ENCODE measurements around the gene RTL5.

The RTL5 gene

GRCh38 chrX:72128881-72129280, 2.8 kb downstream of the RTL5 start:
- DNase-seq: no peak

DNA sequence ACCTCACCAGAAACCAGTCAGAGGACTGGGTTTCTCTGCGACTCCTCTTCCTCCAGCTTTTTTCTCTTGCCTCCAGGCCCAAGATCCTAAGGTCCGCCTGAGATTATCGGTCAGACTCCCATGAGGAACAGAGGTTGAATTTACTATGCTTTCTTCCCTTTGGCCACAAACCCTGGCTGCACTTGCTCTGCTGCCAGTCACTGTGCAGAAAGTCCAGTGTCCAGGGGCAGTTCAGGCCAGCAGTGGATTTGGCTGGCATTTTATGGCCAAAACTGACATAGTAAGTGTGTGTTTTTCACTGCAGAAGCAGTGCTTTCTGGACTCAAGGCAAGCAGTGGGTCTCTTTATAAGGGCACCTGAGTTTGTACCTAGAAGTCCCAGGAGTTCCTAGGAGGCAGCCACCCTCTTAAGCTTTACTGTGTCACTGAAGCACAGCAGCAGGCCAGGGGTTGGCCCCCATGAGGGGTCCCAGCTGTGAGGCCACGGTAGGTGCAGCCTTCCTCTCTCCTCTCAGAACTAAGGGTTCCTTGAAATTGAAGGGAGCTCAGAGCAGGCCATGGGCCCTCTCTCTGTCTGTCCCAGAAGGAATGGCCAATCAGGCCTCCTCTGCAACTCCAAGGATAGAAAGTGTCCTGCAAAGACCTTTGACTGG, 3.4 kb downstream of the RTL5 start:
- DNase-seq: no peak

DNA sequence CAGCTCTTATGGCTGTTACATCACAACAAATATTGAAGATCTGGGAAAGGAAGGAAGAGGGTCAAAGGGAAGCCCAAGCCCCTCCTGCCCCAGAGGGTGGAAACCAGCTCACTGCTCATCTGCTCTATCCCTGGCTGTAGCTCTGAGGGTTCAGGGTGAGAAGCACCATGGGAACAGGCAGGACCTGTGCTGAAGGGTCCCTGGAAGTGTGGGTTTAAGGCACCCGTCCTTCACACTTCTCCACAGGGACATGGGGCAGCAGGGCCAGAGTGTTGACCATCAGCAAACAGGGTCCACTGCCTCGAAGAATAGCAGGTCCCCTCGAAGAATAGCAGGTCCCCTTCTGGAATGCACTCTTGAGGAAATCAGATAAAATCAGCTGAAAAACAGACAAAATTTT, 4.4 kb downstream of the RTL5 start:
- DNase-seq: no peak

DNA sequence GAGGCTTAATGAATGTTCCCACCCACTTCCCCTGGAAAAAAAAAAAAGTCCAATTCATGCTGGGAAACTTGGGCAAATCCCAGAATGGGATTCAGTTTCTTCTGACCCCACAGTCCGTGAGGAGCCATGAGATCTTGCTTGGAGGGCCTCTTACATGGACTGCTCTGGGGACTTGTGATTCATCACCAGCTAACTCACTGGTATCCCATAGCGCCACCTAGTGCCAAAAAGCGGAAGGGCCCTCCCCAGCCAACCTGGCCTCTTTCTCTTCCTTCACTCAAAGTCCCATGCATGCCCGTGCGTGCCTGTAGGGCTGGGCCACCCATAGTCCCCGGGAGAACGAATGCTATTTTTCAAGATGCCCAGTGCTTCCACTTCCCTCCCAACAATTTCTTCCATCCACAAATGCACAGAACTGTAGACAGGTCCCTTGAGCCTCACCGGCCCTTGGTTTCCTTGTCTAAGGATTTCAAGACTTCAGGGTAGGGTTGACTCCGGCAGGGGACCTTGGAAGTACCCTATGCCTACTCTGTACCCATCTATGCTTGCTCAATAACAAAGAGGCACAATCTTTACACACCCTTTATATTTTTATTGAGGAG, 5.1 kb downstream of the RTL5 start:
- DNase-seq: peak; percentile 38

- no peak for DNase-seq
These were observed 5.7 kb downstream of the RTL5 start for GRCh38 chrX:72126048-72126415.

- no peak for DNase-seq
These were observed 6.2 kb downstream of the RTL5 start for GRCh38 chrX:72125331-72126047.

DNA sequence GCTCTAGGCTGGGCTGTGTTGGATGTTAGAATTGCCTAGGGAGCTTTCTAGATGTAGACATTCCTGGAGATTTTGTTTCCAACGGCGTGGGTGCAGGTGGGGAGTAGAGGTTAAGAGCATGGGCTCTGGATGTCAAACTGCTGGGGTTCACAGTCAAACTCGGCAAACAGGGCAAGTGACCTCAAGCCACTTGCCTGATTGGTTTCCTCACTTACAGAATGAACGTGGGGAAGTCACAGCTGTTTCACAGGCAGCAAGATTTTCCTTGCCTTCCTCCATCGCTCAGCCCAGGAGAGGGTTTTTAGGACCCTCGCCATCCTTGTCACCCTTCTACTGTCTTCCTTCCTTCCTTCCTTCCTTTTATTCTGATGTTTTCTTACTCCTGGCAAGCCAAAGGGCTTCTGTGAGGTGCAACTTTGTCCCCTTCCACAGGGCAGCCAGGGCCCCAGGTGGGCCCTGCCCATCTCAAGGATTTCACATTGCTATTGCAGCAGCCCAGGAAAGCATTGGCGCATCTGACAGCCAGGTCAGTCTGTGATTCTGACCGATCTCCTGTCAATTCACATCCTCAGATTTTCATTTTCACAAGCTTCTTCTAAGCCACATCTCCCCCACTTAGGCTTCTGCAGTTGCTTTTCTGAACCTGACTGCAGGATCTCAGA, 7.0 kb downstream of the RTL5 start:
- DNase-seq: no peak

GRCh38 chrX:72123471-72124185, 8.1 kb downstream of the RTL5 start:
- DNase-seq: no peak

DNA sequence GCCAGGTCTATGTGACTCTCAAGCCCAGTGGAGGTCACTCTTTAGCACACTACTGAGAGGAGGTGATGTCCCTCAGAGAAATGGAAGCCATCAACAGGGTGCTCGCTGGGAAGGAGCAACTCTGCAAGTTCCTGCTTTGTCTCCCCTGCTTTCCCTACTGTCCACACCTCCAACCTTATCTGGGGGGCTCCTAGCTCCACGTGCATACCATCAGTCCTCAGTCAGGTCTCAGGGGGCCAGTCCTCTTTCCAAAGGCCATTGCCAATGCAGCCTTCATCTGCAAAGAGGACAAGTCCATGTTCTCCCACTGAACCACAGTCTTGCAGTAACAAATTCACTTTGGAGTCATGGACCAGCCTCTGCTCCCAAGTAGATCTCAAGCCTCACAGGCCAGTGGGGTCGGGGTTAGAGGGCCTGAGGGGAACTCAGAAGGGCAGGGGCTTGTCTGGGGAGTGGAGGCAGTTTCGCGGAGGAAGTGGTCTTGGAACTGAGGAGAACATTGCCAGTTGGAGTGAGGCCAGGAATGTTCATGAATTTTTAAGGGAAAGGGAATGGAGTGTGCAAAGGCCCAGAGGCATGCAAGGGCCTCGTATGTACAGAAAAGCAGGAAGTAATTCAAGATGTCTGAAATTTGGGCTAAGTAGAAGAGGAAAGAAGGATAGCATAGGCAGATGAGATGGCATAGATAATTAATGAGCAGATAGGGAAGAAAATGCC, 8.9 kb downstream of the RTL5 start:
- DNase-seq: no peak

DNA sequence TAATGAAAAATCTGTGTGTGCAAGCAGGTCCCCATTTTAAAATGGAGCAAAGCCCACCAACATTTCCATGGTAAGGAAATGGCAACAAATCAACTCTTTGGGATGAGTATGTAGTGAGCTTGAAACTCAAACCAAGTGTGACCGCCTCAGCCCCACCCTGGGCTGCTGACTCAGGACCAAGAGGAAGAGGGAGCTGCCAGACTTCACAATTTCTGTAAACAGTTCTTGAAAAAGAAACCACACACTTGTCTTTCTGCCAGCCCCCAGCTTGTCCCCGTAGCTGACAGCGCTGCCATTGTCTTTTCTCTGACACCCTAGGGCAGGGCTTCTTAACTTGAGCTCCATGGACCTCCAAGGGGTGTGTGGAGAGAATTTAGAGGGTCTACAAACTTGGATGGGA, 10.3 kb downstream of the RTL5 start:
- DNase-seq: no peak

DNA sequence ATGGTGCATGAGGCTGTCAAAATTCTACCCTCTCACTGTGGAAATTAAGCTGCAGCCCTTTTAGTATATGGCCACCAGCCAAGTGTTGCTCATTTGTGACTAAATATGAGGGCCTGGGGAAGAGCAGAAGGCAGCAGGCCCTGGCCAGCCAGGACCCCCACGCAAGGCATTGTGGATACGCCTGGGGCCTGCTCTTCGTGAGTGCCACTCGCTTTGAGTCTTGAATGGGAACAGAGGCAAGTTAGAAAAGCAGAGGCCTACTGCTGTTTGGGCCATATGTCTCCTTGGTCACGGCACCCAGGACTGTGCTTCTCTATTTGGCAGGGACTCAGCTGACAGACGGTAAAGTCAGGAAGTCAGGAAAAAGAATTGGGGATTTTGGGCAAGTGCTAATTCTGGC, 10.9 kb downstream of the RTL5 start:
- no peak for DNase-seq

DNA sequence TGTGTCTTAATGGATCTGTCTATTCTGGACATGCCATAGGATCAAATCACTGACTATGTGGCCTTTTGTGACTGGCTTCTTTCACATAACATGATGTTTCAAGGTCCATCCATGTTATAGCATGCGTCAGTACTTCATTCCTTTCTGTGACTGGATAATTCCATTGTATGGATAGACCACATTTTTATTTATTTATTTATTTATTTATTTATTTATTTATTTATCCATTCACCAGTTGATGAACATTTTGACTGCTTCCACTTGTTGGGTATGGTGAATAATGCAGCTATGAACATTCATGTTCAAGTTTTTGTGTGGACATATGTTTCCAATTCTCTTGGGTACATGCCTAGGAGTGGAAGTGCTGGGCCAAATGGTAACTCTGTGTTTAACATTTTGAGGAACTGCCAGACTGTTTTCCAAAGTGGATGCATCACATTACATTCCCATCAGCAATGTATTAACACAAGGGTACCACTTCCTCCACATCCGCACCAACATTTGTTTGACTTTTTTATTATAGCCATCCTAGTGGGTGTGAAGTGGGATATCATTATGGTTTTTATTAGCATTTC, 14.0 kb downstream of the RTL5 start:
- no peak for DNase-seq

GRCh38 chrX:72115380-72115779, 16.3 kb downstream of the RTL5 start:
- no peak for DNase-seq

GRCh38 chrX:72114807-72115206, 16.9 kb downstream of the RTL5 start:
- DNase-seq: no peak

- no peak for DNase-seq
These were observed 17.4 kb downstream of the RTL5 start for GRCh38 chrX:72114306-72114705.

- no peak for DNase-seq
These were observed 18.3 kb downstream of the RTL5 start for GRCh38 chrX:72113461-72113860.

DNA sequence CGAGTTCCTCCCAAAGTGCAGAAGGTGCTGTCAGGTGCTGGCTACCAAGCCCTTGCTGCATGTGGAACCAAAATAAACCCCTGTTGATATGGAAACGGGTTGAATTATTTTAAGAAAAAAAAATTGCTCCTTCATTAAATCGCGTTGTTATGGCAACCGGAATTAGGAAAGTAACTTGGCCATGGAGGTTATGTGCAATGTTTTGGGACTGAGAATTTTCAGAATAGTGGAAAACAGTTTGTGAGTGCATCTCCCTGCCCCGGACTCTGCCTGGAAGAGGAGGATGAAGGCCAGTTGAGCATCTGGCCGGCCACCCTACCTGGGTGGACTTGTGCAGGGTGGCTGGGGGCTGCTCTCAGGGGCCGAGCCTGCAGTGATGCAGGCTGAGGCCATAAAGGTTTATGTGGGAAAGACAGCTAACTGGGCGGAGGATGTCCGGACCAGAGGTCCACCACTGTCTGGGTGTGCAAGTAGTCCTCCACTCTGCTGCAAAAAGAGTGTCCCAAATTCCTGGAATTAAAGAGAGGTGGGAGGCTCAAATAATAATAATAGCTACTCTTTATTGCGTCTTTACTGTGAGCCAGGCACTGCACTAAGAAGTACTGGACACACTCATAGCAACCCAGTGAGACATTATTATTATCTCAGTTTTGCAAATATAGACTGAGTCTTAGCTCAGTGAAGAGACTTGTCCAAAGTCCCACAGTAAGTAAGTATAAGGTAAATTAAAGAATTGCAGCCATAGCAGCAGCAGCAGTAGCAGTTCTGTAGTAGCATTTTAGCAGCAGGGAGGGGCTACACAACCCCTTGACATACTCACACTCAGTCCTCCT, 20.6 kb downstream of the RTL5 start:
- DNase-seq: no peak

DNA sequence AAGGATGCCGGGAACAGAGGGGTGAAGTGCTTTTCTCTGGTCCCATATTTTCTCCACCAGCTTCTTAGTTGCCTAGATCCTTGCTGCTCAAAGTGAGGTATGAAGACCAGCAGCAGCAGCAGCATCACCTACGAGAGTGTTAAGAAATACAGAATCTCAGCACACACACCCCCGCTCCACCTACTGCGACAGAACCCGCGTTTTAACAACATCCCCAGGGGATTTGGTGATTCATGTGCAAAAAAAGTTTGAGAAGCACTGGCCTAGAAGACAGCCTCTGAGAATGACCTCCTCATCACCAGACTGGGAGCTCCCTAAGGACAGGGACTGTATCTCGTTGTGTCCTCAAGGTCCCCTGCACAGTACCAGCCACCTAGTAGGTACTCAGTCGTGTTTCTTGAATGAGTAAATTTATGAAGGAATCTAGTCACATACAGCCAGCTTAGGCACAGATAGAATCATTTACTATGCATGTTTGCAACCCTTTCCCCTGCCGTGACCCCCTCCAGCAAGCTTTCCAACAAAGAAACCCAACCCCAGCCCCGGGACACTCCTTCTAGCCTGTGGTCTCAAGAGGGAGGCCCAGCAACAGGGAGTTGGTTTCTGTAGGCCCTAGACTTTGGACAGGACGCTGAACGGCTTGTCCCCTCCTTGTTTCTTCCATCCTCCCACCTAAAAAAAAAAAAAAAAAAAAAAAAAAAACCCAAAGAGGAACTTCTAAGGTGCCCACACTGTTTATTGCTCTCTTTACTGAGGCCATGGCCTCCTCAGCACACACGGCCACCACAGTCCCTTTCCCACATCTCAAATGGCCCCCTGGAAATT, 21.5 kb downstream of the RTL5 start:
- no peak for DNase-seq

DNA sequence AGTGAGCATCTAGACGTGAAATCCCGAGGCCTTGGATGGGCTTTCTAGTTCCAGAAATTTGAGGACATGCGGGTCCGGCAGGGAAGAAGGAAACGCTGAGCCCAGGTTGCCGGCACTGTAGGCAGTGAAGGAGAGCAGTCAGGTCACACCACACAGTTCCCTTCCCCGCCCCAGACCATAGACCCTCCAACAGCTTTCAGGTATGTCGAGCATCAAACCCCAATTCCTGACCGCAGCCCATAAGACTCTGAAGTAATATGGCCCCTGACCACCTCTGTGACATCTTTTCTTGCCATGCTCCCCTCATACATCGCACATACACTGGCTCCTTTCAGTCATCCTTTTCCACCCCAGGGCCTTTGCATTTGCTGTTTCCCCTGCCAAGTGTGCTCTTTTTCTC, 23.0 kb downstream of the RTL5 start:
- no peak for DNase-seq

DNA sequence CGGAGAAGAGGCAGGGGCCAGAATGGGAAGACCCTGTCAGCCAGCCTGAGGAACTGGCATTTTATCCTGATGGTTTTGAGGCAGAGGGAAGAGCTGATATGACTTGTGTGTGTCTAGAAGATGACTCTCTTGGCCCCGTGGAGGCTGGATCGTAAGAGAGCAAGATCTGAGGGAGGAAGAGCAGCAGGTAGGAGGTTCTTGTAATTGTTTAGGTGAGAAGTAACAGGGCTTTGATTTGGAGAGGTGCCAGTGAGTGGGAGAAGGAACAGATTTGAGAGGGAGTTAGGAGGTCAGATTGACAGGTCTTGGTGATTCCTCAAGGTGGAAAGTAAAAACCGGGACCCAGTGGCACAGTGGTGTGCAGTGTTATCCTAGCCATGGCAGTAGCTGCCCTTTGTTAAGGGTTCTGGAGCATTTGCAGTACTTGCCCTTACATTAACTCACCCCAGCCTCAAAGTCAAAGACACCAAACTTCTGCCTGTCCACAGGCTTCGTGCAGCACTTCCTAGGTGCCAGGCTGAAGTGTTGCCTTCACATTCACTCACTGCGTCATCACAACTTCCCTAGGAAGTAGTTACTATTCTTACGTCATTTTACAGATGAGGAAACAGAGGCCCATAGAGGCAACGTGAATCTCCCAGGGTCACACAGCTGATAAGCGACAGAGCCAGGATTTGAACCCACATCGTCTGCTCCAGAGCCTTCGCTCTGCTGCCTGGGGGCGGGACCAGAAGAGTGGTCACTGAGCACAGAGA, 23.7 kb downstream of the RTL5 start:
- no peak for DNase-seq
